Upper lobe of right lung (tissue), 1 donor: ENCODE results near the gene RASD1. TPM values are rescaled to one million over a fixed set of nuclear protein-coding genes. Genes with fewer than 3 reads are reported as not detected.
"Not testable (repeated sequence)": the region's sequence is repeated elsewhere in the genome, so short reads cannot be mapped to it uniquely, and the experiment has no call there.

Experiments used
- ATAC-seq: fragments of 200-7000 bp; cut with Tn5 transposase; one replicate; pipeline ENCODE4 v1.9.1; 2020; ENCODE audit warnings: mild to moderate bottlenecking, moderate library complexity
- DNase-seq: peaks from one replicate; pipeline ENCODE4 v3.0.0-alpha.2; 2020
- H3K27ac ChIP-seq: fragments of 200-600 bp; one replicate; pipeline ENCODE4 v1.8.0; 2022
- H3K27me3 ChIP-seq: fragments of 200-600 bp; one replicate; pipeline ENCODE4 v1.8.0; 2022; ENCODE audit warnings: mild to moderate bottlenecking
- H3K36me3 ChIP-seq: fragments of 200-600 bp; one replicate; pipeline ENCODE4 v1.8.0; 2022
- H3K4me1 ChIP-seq: fragments of 200-600 bp; one replicate; pipeline ENCODE4 v1.8.0; 2022
- H3K4me3 ChIP-seq: fragments of 200-600 bp; one replicate; pipeline ENCODE4 v1.8.0; 2022; ENCODE audit warnings: mild to moderate bottlenecking
- H3K9me3 ChIP-seq: fragments of 200-600 bp; one replicate; pipeline ENCODE4 v1.8.0; 2022
- CTCF ChIP-seq: fragments of 200-600 bp; IDR thresholded peaks from one replicate; pipeline ENCODE4 v1.8.0; 2022; ENCODE audit warnings: antibody characterized with exemption
- intact Hi-C: fragments of 100-400 bp; cut with DNase I; formaldehyde crosslinking; loops from one replicate; pipeline ENCODE4 v1.11.0; 2022
- total RNA-seq: library from RNA; stranded (reverse); fragmentation: NEBNext Ultra II Directional; extraction: Animal tissue kit (Norgen Biotek cat#: 25700); gene quantifications from one replicate; pipeline ENCODE4 v1.2.1, GENCODE V29; 2021
- donor health status: DM: no; HTN: yes; CAD: no; lungs with severe emphysema.

The RASD1 gene
- total RNA-seq, 1 donor from 2014 or later, result 39.2 TPM

DNA sequence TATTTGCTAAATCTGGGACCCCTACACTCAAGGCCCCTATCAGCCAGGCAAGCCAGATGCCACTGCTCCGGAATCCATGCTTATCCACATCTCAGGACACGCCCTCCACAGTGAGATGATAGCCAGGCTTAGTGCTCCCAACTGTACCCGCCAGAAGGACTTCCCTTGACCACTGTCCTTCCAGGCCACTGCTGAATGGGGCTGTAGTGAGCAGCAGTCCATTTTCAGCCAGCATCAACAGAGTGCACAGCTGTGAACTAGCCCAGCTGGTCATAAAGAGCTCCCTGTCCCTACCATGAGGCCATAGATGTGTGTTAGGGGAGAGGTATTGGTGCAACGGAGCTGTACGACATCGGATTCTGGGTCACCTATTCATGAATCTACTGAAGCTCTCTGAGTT, 32.4 kb downstream of the RASD1 start:
- no peaks in the 10 kb centered on the region for H3K4me1 ChIP-seq
- DNase-seq (no peak), ATAC-seq (no peak)
- no peaks in the 10 kb centered on the region for H3K9me3 ChIP-seq
- intact Hi-C loops, result no loop called here
- H3K4me3 ChIP-seq, result no peak overlapping the region
- H3K36me3 ChIP-seq, result no peaks in the 10 kb centered on the region
- no peak for TF ChIP-seq CTCF
- H3K27me3 ChIP-seq, result no peaks in the 10 kb centered on the region
- H3K27ac ChIP-seq, result no peak overlapping the region

GRCh38 chr17:17462048-17462824, 34.0 kb downstream of the RASD1 start:
- no peaks in the 10 kb centered on the region for H3K36me3 ChIP-seq
- intact Hi-C loops, result no loop called here
- no peaks in the 10 kb centered on the region for H3K27me3 ChIP-seq
- ATAC-seq (no peak), DNase-seq (no peak)
- no peak overlapping the region for H3K4me3 ChIP-seq
- no peak overlapping the region for H3K27ac ChIP-seq
- no peaks in the 10 kb centered on the region for H3K9me3 ChIP-seq
- no peak for TF ChIP-seq CTCF
- H3K4me1 ChIP-seq, result no peaks in the 10 kb centered on the region

GRCh38 chr17:17460038-17460437, 36.2 kb downstream of the RASD1 start:
- Histone ChIP-seq H3K4me3 (no peak overlapping the region), H3K4me1 (no peaks in the 10 kb centered on the region), H3K9me3 (no peaks in the 10 kb centered on the region), H3K27ac (no peak overlapping the region), H3K36me3 (no peaks in the 10 kb centered on the region), H3K27me3 (no peaks in the 10 kb centered on the region)
- ATAC-seq (no peak), DNase-seq (no peak)
- no peak for TF ChIP-seq CTCF
- intact Hi-C loops, result no loop called here

DNA sequence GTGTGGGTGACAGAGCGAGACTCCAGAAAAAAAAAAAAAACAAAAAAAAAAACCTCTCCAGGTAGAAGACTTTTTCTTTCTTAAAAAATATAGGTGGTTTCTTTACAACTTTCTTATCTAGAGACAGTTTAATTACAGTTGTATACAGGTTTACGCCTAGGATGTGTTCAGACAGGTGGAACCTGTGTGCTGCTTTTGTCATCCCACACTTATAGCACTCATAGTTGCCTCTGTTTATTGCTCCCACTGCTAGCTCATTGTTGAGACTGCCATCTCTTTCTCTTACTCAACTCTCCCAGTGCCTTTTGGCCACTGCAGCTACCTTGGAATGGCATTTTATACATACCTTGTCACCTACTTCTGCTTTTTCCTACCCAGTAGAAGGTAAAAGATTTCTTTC, 38.5 kb downstream of the RASD1 start:
- Histone ChIP-seq H3K36me3 (no peaks in the 10 kb centered on the region), H3K27ac (no peak overlapping the region), H3K4me3 (no peak overlapping the region), H3K27me3 (no peaks in the 10 kb centered on the region), H3K4me1 (no peaks in the 10 kb centered on the region), H3K9me3 (no peaks in the 10 kb centered on the region)
- no peak for TF ChIP-seq CTCF
- intact Hi-C loops, result no loop called here
- DNase-seq (no peak), ATAC-seq (no peak)

GRCh38 chr17:17456251-17456650, 39.9 kb downstream of the RASD1 start:
- Histone ChIP-seq H3K27ac (no peak overlapping the region), H3K4me1 (no peaks in the 10 kb centered on the region), H3K36me3 (no peaks in the 10 kb centered on the region), H3K4me3 (no peak overlapping the region), H3K9me3 (no peaks in the 10 kb centered on the region), H3K27me3 (no peaks in the 10 kb centered on the region)
- DNase-seq, result no peak
- intact Hi-C loops, result no loop called here
- no peak for ATAC-seq
- TF ChIP-seq CTCF, result no peak

DNA sequence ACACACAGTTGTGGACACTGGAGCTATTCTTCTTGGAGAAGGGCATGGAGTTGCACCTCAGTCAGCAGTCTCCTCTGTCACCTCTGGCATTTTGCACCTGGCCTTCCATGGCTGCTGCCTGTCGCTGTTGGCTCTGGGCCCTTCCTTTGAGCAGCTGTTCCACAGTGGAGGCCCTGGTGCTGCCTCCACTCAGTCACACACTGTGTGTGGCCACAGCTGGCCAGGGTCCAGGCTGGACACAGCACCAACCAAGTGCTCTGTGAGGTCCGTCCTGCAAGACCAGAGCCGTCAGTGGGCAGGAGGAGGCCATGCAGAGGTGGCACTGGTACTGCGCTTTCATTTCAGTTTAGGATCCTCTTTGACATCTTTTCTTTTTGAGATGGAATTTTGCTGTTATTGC, 41.0 kb downstream of the RASD1 start:
- Histone ChIP-seq H3K4me1 (no peaks in the 10 kb centered on the region), H3K4me3 (no peak overlapping the region), H3K9me3 (no peaks in the 10 kb centered on the region), H3K27ac (no peak overlapping the region), H3K36me3 (no peaks in the 10 kb centered on the region), H3K27me3 (no peaks in the 10 kb centered on the region)
- ATAC-seq (no peak), DNase-seq (no peak)
- intact Hi-C loops, result no loop called here
- TF ChIP-seq CTCF, result no peak

GRCh38 chr17:17454700-17455099, 41.5 kb downstream of the RASD1 start:
- intact Hi-C loops, H3K36me3 ChIP-seq, H3K9me3 ChIP-seq, H3K27ac ChIP-seq, H3K4me1 ChIP-seq, H3K27me3 ChIP-seq, H3K4me3 ChIP-seq, DNase-seq: not testable (repeated sequence)
- ATAC-seq, result peak; percentile 55
